Inflammatory macrophage treated with lipopolysaccharide for 4 hours (primary cell): ENCODE results near the gene NOTUM.

ENCODE experiments used
- DNase-seq: peaks from one replicate; pipeline ENCODE4 v3.0.0-alpha.2; 2020

The NOTUM gene

DNA sequence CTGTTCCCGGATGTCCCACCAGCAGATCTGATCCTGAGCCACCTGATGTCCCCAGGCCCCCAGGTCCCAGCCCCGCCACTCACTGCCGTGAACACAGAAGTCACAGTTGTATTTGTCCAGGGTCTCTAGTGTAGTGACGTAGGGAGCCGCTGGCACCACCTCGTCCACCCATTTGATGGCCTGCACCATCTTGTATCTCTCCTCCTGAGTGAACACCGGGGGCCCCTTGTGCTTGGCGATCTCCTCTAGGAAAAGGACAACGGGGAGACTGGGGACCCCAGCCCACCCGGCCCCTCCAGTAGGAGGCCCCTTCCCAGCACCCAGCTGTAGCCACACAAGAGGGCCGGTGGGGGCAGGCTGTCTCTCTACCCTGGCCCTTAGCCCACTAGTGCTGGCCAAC lies 52.2 kb downstream of the NOTUM start:
- no peak for DNase-seq

DNA sequence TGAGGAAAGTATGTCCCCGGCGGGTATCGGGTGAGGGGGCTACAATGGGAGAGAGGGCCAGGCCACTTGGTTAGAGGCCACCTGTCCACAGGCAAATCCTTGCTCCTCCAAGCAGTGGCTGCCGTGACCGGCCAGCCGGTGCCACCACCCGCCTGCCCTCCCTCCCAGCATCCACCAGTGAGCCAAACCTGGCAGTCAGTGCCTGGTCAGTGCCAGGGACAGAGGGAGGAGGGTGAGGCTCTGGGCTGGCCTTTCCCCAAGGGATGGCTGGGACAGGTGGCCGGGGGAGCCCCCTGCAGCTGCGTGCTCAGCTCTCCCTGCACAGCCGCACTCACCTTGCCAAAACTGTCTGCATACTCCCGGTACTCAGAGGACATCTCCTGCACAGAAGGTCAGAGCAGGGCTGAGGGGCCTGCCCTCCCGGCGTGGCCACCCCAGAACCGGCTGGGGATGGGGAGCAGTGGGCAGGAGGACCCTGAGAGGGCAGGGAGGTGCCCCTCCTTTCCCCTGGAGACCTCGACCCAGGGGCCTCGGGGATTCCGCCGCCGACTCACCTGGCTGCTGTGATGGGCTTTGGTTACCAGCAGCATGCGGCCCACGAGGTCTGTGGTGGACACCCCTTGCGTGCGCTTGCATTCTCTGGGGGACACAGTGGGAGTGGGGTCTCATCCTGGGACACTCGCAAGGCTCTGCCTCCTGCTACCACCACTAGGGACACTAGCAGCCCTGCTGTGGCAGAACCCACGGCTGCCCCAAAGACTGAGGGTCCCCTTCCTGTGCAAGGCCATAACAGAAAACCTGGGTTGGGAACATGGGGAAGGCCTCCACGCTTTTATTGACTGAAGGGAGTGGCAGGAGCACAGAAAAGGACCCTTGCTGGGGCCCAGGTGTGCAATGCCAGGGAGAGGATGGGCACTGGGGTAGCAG lies 53.5 kb downstream of the NOTUM start:
- DNase-seq, result no peak

DNA sequence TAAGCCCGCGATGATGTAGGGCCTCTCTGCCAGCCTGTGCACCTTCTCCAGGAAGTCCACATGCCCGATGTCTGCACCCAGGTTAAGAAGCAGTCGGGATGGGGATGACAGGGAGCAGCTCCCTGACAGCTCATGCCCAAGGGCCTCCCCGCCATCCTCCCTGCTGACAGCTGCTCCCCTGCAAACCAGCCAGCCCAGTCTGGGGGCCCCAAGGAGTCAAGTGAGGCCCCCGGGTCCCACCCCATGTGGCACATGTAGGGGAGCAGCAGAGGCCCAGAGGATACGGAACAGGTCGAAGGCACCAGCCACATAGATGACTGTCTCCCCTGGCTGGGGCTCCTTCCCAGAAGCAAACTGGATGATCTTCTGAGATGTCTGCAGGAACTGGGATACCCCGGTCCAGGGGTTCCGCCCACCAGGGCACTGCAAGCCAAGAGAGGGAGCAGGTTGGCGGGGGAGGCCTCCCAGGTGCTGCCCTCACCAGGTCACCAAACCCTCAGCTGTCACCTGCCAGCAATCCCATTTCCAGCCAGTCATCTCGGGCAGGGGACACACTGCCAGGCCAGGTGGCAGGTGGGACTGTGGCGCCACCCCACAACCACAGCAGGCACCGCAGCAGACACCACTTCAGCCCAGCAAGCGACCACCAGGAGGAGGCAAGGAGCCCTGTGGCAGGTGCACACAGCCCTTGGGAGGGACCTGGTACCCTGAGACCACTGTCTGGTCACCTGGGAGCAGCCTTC lies 54.3 kb downstream of the NOTUM start:
- DNase-seq, result no peak

DNA sequence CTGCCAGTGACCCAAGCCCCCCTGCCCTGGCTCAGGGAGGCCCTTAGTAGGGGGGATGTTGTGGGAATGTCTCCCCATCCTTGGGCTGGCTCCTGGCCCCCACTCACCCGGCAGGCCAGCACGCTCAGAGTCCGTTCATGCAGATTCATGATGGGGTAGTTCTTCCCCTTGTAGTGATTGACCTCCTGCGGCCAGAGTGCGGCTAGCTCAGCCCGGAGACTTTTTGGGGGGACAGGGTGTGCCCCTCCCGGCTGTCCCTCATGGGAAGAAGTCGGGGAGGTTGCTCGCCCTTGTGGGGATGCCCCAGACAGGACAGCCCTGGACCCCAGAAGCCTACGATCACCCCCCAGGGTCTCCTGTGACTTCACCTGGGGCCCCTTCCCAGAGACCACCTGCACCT lies 55.0 kb downstream of the NOTUM start:
- DNase-seq, result no peak

DNA sequence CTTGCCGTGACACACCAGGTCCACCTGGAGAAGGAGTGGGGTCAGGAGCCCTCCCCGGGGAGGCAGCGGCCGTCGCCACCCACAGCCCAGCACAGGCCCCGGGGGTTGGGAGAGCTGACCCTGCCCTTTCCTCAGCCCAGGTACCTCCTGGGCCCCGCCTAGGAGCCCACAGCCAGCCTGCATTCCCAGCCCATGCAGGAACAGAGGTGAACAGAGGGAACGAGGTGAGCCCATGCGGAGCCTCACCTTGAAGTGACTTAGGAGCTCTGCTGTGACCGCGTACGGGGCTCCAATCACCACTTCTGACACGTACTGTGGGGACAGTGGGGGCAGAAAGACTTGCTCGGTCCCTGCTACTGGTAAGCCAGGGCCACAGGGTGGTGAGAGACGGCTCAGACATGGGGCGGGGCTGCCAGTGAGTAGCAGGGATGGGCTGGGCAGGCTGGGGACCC lies 55.5 kb downstream of the NOTUM start:
- DNase-seq, result no peak

DNA sequence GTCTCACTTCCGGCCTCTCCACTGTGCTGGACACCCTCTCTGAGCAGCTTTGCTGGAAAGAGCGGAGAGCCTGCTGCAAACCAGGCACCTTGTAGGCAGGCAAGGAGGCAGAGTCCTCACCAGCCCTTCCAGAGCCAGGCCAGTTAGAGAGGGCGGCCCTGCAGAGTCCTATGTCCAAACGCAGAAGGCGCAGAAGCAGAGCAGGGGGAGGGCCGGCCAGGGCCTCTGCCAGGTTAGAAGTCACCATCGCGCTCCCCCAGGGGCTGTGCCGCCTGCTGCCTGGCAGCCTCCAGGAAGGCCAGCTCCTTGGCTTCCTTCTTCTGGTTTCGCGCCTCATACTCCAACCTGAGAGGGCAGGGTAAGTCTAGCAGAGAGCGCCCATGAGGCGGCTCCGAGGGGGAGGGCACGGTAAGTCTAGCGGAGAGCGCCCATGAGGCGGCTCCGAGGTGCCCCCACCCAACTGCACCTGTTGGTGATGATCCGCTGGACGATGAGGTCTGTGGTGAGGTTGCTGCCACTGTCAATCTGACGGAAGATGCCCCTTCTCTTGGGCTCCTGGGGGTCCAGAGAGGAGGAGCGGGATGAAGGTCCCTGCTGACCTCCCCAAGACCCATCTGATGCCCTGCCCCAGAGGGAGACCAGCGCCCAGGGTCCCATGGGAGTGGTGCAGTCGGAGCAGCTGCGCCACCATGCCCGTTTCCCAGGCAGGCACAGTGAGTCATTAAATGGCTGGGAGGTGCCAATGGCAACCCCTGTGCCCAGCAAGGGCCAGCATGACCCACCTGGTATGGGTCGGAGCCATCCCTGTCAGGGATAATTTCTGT lies 56.2 kb downstream of the NOTUM start:
- DNase-seq, result no peak

DNA sequence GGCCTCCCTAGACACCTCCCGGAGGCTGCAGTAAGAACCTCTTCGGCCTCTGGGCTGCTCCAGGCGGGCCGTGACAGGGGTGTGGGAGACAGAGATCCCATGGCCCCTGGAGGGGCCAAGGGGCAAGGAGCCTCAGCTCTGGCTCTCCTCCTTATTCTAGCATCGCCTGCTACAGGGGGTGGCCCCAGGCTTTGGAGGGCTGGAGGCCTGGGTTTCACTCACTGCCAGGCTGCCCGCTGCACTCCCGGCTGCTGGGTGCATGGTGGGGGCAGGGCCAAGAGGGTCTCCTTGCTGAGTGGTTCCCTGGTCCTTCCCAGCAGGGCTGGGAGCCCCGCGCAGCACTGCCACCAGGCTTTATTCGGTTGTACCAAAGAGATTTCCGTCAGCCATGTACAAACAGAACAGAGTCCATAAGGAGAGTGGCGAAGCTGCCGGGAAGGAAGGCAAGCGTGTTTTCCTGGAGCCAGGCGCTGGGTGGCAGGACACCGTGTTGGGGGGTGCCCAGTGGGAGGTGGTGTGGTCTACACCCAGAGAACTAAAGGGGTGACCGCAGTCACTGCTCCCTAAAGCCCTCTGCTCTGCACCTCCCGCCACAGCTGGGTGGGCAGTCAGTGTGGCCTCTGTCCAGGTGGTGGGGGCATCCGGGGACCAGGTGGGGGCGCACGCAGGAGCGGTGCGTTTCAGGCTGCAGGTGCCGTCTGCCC lies 56.9 kb downstream of the NOTUM start:
- no peak for DNase-seq

DNA sequence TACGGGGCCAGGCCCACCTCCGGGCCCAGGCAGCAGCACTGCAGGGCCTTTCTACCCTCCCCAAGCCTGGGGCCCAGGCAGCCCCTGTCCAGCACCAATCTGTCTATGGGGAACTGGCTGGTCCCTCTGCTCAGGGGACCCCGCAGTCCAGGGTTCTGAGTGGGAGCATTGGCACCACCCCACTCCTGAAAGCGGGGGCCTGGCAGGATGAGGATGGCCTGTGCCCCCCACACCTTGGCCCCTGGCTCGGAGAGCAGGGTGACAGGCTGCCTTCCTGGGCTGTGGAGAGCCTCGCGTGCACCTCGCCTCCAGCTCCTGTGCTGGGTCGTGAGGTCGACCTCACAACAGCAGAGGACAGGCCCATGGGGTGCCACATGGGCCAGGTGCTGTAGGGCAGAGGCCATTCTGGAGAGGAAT lies 57.6 kb downstream of the NOTUM start:
- DNase-seq, result no peak

DNA sequence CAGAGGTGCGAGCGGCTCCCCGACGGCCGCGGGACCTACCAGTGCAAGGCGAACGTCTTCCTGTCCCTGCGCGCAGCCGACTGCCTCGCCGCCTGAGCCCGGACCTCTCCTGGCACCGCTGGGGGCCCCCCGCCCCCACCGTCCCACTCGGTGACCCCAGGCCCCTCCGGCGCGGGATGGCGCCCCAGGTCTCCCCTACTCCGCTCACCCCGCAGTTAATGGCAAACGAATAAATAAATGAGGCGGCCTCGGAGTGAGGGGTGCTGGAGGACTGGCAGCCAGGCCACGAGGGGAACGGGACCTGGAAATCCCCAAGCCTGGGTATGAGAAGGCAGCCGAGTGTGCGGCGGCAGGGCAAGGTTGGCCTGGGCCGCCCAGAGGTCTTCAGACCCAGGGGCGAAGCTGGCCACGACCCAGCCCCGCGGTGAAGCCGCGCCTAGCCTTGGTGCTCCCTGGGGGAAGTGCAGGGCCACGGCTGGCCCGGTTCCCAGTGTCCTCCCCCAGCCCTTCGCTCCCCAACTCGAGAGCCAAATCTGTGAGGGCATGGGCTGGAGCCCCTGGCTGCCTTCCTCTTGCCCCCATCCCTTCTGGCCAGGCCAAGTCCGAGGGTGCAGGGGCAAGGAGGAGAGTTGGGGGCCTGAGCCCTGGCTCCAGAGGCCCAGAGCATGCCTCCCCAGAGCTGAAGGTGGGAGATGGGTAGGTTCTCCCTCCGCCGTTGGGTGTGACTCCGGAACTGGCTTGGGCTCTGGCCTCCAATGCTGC lies 58.2 kb downstream of the NOTUM start:
- no peak for DNase-seq
